ENCODE results near the gene ACOT4.
"Not testable (repeated sequence)": the region's sequence is repeated elsewhere in the genome, so short reads cannot be mapped to it uniquely, and the experiment has no call there.

The ACOT4 gene

DNA sequence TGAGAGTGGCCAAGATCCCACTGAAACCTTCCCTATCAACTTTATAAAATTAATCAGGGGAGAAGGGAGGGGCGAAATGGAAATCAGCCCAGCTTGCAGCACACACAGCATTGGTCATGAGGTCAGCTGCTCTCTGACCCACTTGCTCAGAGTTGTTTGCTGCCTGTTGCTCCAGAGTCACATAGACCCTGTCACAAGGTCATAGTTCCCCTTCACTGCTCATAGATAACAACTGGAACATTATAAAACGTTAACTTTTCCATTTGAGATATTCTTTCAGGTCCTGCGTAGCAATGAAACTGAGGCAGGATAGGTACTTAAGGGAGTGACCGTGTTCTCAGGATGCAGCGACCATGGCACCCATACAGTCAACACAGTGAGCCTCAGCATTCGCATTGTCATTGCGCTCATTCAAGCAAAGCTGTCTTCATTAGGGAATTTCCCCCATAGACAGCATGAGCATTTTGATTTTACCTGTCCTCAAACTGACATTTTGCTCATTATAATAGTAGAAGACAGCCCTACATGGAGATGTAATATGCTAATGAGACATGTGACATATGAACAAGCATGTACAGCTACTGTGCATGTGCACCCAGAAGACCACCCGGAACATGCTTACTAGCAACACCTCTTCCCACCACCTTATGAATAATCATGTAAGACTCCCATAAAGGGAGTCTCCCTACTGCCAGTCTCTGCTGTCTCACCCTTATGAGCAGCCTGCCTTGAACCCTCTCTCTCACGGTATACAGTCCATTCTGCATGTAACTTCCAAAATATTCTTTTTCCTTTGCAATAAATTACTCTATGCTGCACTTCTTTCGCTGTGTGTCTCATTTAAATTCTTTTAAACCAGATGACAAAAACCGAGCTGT, 9.3 kb upstream of the ACOT4 start:
- DNase-seq: not testable (repeated sequence)

DNA sequence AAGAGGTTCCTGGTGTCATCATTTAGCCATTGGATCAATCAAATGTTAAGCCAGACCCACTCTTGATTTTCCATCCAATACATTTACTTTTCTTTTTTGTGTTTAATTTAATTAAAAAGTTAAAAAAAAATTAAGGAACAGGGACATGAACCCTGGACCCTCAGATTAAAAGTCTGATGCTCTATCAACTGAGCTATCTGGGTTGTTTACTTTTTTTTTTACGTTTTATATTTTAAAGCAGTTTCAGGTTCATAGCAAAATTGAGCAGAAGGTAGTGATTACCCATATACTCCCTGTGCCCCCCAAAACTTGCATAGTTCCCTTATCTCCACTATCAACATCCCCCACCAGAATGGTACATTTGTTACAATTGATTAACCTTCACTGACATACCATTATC, 3.0 kb upstream of the ACOT4 start:
- DNase-seq: no peak

DNA sequence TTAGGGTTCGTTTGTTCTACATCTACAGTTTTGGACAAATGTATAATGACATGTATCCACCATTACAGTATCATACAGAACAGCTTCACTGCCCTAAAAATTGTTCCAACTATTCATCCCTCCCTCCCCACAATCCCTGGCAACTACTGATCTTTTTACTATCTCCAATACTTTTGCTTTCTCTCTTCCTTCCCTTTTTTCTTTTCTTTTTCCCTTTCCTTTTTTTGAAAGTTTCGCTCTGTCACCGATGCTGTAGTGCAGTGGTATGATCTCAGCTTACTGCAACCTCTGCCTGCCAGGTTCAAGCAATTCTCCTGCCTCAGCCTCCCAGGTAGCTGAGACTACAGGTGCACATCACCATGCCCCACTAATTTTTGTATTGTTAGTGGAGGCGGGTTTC, 2.6 kb upstream of the ACOT4 start:
- DNase-seq: no peak

DNA sequence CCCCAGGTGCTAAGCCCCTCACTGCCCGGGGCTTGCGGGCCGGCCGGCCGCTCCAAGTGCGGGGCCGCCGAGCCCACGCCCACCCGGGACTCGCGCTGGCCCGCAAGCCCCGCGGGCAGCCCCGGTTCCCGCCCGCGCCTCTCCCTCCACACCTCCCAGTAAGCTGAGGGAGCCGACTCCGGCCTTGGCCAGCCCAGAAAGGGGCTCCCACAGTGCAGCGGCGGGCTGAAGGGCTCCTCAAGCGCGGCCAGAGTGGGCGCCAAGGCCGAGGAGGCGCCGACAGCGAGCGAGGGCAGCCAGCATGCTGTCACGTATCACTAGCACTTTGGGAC, 1.0 kb upstream of the ACOT4 start:
- DNase-seq: not testable (repeated sequence)

DNA sequence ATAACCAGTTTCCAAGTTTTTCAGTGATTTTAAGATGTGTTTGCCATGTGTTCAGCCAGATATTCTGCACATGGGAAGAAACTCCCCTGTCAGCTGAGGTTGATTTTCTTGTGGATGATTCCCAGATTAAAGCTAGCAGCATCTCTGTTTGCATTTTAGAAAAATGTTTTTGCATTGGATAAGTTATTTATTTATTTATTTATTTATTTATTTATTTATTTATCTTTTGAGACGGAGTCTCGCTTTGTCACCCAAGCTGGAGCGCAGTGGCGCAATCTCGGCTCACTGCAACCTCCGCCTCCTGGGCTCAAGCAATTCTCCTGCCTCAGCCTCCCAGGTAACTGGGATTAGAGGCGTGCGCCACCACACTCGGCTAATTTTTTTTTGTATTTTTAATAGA, 2.8 kb downstream of the ACOT4 start:
- no peak for DNase-seq

DNA sequence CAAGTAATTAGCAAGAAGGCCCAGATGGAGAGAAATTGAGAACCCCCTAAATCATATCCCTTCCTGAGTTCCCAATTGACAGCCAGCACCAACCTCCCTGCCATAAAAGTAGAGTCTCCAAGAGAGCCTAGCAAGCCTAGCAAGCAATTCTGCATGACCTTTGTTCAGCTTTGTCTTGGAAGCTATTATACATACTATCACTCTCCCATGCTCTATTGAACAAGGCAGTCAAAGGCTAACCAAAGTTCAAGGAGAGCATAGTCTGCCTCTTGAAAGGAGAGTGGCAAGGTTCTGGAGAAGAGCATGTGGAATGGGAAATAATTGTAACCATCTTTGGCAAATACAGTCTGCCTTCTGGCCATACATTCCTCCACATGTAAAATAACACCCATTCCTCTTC, 7.8 kb downstream of the ACOT4 start:
- DNase-seq: no peak

DNA sequence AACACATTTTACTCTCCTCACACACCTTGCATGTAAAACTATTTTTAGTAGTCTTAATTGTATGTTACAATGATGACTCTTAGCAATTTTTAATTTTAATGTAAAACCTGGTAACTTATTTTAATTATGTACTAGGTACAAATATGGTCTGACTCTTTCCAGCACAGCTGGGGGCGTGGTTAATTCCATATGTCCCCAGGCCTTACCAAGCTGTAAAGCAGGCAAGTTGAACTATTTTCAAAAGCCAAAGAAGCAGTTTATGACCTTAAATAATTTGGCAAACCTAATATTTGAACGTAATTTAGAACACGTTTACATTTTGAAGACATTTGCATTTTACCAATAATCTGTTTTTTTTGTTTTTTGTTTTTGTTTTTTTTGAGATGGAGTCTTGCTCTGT, 11.3 kb downstream of the ACOT4 start:
- no peak for DNase-seq

DNA sequence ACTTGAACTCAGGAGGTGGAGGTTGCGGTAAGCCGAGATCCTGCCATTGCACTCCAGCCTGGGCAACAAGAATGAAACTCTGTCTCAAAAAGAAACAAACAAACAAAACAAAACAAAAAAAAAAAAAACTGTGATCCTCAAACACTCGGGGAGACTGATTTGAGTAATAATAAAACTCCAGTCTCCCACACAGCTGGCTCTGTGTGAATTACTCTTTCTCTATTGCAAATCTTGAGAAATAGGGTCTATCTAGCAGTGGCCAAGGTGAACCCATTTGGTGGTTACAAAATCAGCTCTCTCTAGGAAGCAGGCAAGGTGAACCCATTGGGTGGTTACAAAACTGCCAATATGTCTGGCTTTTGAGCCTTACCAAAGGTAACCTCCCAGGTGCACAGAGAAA, 14.6 kb downstream of the ACOT4 start:
- no peak for DNase-seq

DNA sequence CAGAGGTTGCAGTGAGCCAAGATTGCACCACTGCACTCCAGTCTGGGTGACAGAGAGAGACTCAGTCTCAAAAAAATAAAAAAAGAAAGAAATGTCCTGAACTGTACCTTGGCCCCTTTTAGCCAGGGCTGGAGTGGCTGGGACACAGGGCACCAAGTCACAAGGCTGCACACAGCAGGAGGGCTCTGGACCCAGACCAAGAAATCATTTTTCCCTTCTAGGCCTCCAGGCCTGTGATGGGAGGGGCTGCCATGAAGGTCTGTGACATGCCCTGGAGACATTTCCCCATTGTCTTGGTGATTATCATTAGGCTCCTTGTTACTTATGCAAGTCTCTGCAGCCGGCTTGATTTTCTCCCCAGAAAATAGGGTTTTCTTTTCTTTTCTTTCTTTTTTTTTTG, 15.6 kb downstream of the ACOT4 start:
- DNase-seq: no peak

DNA sequence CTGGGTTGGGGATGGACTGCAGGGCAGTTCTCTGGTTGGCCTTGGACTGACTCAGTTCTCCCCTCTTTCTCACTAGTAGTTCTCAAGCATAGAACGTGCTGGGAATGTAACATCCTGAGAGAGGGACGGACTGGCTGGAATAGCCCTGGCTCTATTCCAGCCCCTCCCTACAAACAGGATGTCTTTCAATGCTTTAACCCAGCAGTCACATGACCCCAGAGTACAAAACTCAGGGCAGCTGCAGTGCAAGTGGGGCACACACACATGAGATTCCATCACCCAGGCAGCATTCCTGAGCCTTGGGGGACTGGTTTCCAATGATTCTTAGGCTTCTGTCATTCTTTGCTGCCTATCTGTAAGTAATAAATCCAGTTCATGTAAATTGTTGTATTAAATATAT, 19.0 kb downstream of the ACOT4 start:
- DNase-seq: no peak

DNA sequence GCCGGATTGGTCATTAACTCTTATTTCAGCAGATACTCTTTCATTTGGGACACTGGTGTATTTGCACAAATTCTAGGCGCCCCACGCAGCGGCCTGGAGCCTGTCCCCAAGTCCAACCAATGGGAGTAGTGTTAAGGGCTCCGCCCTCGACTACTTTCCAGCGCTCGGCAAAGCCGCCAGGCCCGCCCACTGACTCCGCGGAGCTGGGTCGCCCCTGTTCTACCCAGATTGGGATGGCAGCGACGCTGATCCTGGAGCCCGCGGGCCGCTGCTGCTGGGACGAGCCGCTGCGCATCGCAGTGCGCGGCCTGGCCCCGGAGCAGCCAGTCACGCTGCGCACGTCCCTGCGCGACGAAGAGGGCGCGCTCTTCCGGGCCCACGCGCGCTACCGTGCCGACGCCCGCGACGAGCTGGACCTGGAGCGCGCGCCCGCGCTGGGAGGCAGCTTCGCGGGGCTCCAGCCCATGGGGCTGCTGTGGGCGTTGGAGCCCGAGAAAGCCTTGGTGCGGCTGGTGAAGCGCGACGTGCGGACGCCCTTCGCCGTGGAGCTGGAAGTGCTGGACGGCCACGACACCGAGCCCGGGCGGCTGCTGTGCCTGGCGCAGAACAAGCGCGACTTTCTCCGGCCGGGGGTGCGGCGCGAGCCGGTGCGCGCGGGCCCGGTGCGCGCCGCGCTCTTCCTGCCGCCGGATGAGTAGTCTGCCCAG, 20.8 kb downstream of the ACOT4 start, which contains the start of gene ACOT6:
Gene ACOT6 (plus strand): TSS at position 179 of the 707 bp plus-strand sequence. CDS start 55 bp downstream, at position 234.
- DNase-seq: peak; percentile 2

DNA sequence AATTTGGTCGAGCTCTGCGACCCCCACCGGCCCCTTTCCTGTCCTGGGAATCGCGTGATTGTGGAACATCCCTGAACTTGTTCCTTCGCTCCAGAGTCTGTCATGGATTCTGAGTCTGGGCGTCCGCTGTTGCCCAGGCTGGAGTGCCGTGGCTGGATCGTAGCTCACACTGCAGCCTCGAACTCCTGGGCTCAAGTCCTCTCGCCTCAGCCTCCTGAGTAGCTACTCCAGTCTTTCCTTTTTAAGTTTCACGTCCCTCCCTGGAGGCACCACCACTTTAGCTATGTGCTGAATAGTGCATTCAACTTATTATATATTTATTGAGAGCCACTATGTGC, 21.3 kb downstream of the ACOT4 start:
- DNase-seq: no peak

DNA sequence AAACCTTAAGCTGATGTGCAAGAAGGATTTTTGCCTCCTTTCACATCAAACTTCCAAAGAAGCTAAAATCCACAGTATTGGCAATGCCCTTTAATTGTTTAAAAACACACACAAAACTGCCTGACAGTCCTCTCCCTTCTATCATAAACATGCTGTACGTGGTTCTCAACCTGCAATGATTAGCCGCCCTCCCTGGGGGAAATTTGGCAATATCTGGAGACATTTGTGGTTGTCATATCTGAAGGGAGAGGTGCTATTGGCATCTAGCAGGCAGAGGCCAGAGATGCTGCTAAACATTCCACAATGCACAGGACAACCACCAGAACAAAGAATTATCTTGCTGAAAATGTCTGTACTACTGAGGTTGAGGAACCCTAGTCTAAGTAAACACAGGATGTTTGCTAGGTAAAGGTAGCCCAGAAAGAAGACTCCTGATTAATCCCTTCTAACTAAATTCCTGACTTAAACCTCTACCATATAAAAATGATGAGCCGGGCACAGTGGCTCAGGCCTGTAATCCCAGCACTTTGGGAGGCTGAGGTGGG, 21.8 kb downstream of the ACOT4 start:
- no peak for DNase-seq

DNA sequence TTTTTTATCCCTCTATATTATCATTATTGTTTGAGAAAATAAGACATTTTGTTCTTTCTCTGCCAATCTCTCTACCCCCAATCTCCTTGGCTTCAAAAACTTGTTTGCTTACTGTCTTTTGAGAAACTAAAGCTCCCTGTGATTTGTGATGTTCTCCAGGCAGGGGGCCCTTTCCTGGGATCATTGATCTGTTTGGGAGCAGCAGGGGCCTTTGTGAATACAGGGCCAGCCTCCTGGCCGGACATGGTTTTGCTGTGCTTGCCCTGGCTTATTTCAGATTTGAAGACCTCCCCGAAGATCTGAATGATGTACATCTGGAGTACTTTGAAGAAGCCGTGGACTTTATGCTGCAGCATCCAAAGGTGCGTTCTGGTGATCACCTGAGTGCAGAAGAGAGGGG, 25.2 kb downstream of the ACOT4 start:
- no peak for DNase-seq

DNA sequence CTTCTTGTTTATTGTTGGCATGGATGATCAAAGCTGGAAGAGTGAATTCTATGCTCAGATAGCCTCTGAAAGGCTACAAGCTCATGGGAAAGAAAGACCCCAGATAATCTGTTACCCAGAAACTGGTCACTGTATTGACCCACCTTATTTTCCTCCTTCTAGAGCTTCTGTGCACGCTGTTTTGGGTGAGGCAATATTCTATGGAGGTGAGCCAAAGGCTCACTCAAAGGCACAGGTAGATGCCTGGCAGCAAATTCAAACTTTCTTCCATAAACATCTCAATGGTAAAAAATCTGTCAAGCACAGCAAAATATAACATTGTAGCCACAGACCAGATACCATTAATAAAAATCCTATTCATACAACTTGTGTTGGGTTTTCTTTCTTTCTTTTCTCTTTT, 27.9 kb downstream of the ACOT4 start:
- DNase-seq: no peak

DNA sequence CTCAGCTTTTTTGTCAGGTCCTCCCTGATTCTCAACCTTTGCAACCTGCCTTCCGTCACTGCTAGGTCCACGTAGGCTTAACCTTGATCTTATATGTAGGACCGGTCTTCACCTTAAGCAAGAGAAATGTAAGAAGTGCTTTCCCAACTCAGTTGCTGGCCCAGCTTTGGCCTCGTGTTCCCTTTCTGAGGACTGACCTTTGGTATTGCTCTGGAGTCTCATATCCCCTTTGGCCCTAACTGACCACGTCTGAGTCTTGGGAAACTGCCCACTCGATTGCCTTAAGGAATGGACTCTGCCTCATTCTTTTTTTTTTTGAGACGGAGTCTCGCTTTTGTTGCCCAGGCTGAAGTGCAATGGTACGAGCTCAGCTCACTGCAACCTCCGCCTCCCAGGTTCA, 28.6 kb downstream of the ACOT4 start:
- DNase-seq: no peak

DNA sequence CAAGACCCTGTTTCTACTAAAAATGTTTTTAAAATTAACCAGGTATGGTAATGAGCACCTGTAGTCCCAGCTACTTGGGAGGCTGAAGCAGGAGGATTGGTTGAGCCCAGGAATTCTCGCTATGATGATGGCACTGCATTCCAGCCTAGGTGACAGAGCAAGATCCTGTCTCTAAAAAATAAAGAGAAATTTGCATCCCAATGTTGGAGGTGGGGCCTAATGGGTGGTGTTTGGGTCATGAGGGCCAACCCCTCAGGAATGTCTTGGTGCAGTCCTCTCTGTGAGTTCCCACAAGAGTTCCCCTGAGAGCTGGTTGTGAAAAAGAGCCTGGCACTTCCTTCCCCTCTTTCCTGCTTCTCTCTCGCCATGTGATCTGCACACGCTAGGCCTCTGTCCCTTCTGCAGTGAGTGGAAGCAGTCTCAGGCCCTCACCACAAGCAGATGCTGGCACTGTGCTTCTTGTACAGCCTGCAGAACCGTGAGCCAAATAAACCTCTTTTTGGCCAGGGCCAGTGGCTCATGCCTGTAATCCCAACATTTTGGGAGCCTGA, 31.9 kb downstream of the ACOT4 start:
- no peak for DNase-seq

DNA sequence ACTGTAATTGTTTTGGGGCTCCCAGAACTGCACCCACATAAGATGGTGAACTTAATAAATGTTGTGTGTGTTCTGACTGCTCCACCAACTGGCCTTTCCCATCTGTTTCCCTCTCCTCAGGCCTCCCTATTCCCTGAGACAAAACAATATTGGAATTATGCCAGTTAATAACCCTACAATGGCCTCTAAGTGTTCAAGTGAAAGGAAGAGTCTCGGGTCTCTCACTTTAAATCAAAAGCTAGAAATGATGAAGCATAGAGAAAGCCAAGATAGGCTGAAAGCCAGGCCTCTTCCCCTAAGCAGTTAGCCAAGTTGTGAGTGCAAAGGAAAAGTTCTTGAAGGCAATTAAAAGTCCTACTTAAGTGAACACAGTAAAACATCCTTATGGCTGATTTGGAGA, 34.0 kb downstream of the ACOT4 start:
- no peak for DNase-seq

DNA sequence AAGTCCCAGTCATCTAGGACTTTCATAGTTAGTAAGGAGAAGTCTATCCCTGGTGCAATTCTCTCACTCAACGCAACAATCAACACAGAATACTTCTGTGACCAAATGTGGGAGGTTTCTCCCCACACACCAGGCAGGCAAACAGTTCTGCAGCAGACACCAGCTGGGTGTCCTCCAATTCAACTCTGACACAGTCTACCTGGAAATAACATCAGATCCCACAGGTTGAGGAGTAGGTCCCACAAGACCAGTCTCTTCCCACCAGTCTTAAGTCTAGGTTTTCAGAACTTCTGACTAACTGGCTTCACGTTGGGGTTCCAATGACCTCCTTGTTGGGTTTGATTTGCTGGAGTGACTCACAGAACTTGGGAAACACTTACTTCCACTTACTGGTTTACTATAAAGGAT, 35.5 kb downstream of the ACOT4 start:
- DNase-seq: no peak

DNA sequence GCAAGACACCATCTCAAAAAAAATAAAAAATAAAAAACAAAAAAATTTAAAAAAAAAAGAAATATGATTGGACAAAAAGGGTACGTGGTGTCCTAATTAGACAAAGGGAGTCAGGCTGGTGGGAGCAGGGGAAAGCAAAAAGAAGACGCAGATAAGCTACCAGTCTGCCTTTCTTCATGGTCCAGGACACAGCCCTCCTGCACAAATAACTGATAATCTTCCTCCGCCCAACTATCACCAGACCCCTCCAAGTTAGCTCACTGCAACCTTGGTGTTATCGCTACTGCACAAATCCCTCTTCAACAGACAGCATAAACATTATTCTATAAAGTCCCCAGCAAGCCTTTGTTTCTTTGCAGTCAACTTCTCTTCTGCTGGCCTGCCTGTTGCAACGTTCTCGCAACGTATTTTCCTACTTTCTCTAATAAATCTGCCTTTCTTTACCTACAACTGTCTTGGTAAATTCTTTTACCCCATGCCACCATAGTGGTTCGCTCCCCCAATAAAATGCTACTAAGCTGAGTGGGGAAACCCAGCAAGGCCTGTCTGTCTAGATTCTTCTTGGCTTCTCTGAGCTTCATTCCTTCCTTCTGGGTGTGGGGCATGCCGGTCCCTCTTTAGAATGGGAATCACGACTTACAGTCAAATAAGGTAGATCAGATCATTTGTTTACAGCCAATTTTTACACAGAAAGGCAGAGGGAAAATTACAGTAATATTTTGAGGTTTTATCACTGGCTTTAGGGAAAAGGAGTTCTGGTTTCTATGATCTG, 38.5 kb downstream of the ACOT4 start:
- DNase-seq: no peak

DNA sequence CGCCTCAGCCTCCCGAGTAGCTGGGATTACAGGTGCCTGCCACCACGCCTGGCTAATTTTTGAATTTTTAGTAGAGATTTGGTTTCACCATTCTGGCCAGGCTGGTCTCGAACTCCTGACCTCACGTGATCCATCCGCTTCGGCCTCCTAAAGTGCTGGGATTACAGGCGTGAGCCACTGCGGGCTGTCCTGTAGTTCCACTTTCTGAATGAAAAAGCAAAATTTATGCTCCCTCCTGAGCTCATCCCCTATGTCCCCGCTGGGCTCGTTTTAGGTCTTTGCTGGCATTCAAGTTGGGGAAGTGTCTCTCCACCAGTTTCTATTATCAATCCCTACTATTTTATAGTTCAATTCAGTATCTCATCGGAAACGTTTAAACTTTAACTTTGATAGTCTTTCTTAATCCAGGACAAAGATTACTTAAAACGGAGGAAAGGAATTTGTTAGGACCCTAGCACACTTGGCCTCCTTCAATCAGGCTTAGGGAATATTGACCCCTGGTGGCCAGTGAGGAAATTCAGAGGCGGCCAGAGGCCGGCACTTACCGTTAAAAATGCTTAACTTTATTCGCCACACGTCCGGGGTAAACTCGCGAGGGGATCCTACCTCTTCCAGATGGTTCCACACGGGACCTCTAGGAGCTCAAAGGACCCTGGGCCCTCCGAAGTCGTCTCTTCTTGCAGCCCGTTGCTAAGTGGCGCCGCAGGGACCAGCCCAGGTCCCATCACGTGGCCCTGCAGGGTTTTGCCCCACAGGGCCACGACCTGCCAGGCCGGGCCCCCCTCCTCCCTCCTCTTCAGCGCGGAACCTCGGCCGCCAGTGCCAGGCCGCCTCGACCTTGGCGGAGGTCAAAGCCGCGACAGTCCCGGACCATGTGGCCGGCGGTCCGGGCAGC, 41.7 kb downstream of the ACOT4 start:
- DNase-seq: no peak

Data from SIG-M5 (cell line).